ENCODE measurements around the gene SLC22A23. TPM values are rescaled to one million over a fixed set of nuclear protein-coding genes. Genes with fewer than 3 reads are reported as not detected.

Gene SLC22A23
- total RNA-seq, 1 donor from 2014 or later = 44.3 TPM

GRCh38 chr6:3296078-3296477, 160.8 kb downstream of the SLC22A23 start:
- no peak for DNase-seq

GRCh38 chr6:3294921-3295871, 161.7 kb downstream of the SLC22A23 start:
- no peak for DNase-seq

GRCh38 chr6:3294396-3294795, 162.5 kb downstream of the SLC22A23 start:
- DNase-seq = no peak

GRCh38 chr6:3293271-3294155, 163.3 kb downstream of the SLC22A23 start:
- no peak for DNase-seq

- DNase-seq = no peak
Observed at GRCh38 chr6:3292431-3293197, 164.2 kb downstream of the SLC22A23 start.

- no peak for DNase-seq
Observed at GRCh38 chr6:3291987-3292386, 164.9 kb downstream of the SLC22A23 start.

- DNase-seq = no peak
Observed at GRCh38 chr6:3291346-3291745, 165.5 kb downstream of the SLC22A23 start.

GRCh38 chr6:3290931-3291211, 166.0 kb downstream of the SLC22A23 start:
- no peak for DNase-seq

- no peak for DNase-seq
Observed at GRCh38 chr6:3290149-3290930, 166.5 kb downstream of the SLC22A23 start.

GRCh38 chr6:3289664-3290055, 167.2 kb downstream of the SLC22A23 start:
- no peak for DNase-seq

- DNase-seq = no peak
Observed at GRCh38 chr6:3288711-3289663, 167.9 kb downstream of the SLC22A23 start.

- DNase-seq = no peak
Observed at GRCh38 chr6:3287976-3288707, 168.7 kb downstream of the SLC22A23 start.

- DNase-seq = no peak
Observed at GRCh38 chr6:3287308-3287707, 169.5 kb downstream of the SLC22A23 start.

GRCh38 chr6:3286641-3287171, 170.1 kb downstream of the SLC22A23 start:
- no peak for DNase-seq

- no peak for DNase-seq
Observed at GRCh38 chr6:3285732-3286131, 171.1 kb downstream of the SLC22A23 start.

GRCh38 chr6:3285049-3285639, 171.7 kb downstream of the SLC22A23 start:
- no peak for DNase-seq

GRCh38 chr6:3284436-3284876, 172.4 kb downstream of the SLC22A23 start:
- no peak for DNase-seq

GRCh38 chr6:3283641-3284435, 173.0 kb downstream of the SLC22A23 start:
- no peak for DNase-seq

Measured in occipital lobe (tissue), 2 donors.